Stimulated activated CD8-positive, alpha-beta memory T cell treated with anti-CD3 and anti-CD28 coated beads, Interleukin-12 subunit alpha, Interleukin-12 subunit beta, amount 100 ng/mL, for 4 hours (primary cell): ENCODE measurements around the gene GALNT15.
A peak's percentile ranks its signal among the peaks of the same experiment; 100 is the strongest.

ENCODE experiments used
- DNase-seq: peaks from one replicate; pipeline ENCODE4 v3.0.0-alpha.2; 2020; ENCODE audit warnings: low read depth

The GALNT15 gene

GRCh38 chr3:16227566-16227965, 53.1 kb downstream of the GALNT15 start:
- DNase-seq, result no peak

GRCh38 chr3:16229681-16230080, 55.2 kb downstream of the GALNT15 start:
- no peak for DNase-seq

GRCh38 chr3:16231983-16232382, 57.5 kb downstream of the GALNT15 start:
- no peak for DNase-seq

DNA sequence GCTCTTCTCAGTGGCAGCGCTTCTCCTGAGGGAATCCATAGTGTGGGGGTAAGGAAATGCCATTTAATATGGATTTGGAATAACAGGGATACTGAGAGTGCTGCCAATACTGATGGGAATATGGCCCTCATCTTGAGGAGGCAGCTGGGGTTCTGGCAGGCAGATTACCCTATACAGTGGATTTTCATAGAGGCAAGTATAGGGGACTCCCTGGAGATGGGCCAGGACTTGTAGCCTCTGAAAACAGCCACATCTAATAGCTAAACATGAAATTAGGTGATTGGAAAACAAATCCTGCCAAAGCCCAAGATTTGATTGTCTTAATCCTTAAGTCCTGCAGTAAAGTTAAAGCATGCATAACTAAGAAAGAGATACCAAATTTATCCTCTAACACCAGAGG, 59.3 kb downstream of the GALNT15 start:
- DNase-seq, result no peak

GRCh38 chr3:16234281-16234680, 59.8 kb downstream of the GALNT15 start:
- DNase-seq, result no peak

DNA sequence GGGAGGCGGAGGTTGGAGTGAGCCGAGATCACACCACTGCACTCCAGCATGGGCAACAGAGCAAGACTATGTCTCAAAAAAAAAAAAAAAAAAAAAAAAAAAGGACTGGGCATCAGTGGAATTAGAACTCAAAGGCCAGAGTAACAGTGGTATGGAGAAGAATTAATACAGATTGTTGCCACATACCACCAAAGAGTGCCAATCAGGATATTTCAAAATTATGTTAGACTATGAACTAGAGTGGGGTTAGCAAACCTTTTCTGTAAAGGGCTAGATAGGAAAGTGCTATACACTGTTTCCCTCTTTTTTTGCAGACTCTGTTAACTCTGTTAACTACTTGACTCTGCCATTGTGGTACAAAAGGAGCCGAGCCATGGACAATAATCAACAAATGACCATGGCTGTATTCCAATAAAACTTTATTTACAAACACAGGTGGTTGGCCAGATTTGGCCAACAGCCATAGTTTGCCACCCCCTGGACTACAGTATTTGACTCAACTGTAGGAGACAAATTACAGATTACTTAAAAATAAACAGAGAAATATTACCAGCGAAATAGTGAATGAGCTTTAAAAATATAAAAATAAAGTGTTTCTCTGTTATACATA, 61.7 kb downstream of the GALNT15 start:
- DNase-seq, result no peak

- no peak for DNase-seq
Measured at GRCh38 chr3:16236856-16237393, 62.4 kb downstream of the GALNT15 start.

DNA sequence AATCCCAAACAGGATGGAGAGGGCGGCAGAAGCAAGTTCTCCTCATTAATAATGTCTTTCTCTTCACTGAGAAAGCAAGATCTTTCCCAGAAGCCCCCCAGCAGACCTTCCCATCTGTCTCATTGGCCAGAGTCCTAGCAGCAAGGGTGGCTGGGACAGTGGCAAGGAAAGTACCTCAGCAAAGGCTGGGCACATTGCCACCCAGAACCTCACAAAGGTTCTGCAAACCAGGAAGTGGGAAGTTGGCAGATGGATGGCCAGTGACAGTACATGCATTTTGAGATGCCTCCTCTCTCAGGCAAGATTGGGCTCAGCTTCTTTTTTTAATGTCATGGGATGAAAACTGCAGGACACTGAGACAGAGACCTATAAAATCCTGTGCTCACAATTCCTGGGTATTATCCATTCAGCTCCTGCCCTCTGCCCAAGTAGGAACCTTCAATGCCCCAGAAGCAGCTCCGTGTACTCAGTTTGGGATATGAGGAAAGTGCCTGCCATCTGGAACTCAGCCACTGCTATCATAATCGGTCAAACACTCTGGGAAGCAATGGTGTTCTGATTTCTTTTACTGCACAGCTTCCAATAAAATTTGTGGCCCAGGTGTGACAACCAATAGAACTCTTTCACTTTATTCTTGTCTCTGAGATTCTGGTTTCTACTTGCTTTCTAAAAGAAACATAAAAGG, 64.7 kb downstream of the GALNT15 start:
- no peak for DNase-seq

DNA sequence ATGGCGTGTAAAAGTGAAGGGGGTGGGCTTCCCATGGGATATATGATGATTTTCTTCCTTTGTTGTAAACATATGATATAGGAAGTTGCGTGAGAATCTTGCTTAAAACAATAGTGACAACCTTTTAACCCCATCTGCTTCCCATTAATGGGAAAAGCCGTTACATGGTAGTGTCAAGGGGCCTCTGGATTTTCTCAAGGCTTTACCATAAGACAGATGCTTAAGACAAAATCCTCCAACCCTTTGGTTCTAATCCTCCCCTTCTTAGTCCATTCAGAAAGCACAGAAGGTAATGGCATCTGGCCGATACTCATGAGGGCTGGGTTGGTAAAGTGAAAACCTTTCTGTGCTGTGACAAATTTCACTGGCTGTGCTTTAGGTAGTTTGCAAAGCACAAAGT, 65.3 kb downstream of the GALNT15 start:
- DNase-seq, result no peak

DNA sequence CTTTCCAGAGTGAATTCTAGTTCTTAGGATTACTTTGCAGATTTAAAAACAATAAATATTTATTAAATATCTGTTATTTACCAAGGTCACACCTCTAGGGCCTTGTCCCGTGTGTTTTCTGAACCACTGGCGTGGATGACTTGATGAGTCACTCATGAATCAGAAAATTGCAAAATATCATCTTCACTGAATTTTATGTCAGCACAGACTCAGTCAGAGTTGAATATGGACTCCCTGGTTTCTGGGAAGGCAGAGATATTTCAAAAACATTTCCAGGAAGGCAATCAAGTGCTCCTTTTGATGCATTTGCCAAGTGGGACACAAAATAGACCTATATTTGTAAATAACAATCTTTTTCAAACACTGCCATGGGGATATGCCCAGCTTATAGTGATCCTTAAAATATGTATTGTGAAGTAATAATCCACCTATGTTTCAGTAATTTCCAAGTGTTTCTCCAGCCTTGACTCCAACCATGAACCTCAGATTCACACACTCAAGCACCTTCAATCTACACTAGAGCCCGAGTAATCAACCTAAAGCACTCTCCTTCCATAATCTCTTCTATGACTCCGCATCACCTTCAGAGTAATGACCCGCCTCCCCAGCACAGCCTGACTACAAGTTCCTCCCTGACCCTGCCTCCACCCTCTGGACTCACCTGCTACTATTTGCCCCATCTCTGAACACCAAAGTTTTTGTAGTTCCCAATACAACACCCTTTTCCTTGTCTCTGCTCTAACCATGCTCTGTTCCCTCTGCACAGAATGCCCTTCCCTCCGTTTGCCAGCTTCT, 65.9 kb downstream of the GALNT15 start:
- DNase-seq, result no peak

DNA sequence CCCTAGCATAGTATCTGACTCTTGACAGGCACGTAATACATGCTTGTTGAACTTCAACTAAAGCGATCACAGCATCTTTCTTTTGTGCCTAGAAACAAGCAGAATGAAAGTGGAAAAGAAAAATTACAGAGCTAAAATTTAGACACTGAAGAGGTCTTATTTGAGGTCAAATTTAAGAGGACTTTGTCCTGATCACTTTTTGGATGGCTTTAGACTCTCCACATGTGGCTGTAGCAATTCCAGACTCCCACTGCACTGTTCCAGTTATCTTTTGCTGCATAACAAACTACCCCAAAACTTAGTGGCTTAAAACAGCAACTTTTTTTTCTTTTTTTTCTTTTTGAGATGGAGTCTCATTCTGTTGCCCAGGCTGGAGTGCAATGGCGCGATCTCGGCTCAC, 66.7 kb downstream of the GALNT15 start:
- no peak for DNase-seq

- DNase-seq, result no peak
Measured at GRCh38 chr3:16242177-16242576, 67.7 kb downstream of the GALNT15 start.

GRCh38 chr3:16243706-16244490, 69.4 kb downstream of the GALNT15 start:
- no peak for DNase-seq

GRCh38 chr3:16245609-16246008, 71.1 kb downstream of the GALNT15 start:
- DNase-seq, result no peak

- DNase-seq, result peak; percentile 36
Measured at GRCh38 chr3:16247282-16248061, 73.0 kb downstream of the GALNT15 start.

GRCh38 chr3:16248556-16248955, 74.1 kb downstream of the GALNT15 start:
- DNase-seq, result no peak

DNA sequence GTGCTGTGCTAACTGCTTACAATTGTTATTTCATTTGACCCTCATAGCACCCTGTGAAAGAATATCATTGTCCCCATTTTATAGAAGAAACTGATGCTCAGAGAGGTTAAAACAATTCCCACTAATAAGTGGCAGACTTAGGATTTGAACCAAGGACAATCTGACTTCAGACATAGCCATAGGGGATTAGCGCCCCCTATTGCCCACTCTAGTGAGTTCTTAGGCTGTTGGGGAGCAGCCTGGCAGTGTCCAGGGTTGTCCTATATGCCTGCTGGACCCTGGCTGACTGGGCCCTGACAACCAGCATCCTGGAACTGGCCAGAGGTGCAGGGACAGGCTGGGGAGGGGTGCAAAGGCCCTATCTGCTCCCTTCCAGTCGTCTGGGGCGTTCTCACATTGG, 74.9 kb downstream of the GALNT15 start:
- DNase-seq, result no peak

DNA sequence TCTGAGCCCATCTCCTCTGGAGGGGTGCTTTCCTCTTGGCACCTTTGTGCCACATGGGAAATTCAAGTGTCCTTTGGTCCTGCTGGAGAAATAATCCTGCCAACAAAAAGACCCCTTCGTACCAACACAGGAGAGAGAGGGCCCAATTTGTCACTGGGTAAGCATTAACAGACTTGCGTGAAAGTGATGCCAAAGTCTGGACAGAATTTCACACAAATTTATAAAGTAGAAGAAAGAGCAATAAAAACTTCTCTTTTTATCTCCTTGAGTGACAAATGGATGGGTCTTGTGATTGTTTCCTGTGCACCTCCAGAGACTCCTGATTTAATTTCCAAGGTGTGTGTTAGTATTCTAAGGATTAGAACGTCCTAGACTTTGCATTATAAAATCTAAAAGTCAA, 75.4 kb downstream of the GALNT15 start:
- no peak for DNase-seq

DNA sequence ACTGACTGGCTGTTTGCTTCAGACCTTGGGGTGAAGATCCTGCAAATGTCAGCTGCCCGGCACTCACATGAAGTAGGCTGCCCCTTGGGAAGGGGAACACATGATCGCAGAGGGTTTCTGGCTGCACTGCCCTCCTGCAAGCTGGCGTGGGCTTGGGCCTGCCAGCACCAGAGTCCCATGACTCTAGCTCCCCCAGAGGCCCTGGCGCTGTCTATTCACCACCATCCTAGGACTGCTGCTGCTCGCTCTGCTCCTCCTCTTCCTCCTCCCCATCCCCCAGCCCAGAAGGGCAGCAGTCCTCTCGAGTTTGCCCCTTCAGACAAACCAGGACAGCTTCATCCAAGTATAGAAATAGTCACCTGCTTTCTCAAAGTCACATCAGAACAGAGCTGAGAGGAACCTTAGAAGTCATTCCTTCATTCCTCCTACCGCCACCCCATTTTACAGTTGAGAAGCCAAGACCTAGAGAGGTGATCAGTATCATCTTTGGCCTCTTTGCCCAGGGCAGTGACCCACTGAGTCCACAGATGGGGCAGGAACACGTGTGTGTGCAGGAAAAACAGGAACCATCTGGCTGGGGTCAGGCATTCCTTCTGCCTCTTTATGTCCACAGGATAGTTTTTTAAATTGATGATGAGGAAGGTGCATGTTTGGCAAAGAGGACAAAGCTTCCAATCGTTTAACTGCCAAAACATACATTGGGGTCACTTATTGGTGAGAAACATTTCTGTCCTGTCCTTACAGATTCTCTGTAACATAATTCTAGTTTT, 77.0 kb downstream of the GALNT15 start:
- DNase-seq, result no peak

DNA sequence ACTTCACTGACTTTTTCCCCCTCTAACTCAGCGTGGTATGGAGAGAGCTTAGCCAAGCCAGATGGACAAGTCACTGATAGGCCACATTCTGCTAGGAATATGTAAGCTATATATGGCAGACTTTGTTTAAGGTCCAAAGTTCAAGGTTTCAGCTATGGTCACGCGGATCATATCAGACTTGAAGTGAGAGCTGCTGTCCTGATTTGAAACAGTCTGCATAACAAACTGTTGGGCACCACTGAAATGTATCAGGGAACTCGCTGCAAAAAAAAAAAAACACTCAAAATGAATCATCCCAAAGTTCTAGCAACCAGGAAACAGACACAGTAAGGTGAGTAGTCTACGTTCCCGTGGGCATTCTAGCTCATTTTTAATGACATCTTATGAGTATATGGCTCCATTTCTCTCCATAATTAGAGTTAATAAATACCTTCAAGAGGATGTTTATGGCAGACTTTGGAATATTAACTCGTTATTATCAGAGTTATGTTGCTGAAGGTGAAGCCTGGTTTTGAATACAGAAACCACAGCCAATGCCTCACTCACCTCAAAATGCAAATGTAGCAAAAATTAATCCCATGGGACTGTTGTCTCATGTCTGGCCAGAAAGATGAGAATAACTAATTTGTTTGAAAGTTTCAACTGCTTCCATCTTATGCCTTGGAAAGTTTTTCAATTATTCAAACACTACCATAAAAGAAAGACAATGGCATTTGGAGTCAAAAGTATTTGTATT, 77.9 kb downstream of the GALNT15 start:
- no peak for DNase-seq
